ENCODE results near the gene UBFD1.
"Not testable (repeated sequence)": the region's sequence is repeated elsewhere in the genome, so short reads cannot be mapped to it uniquely, and the experiment has no call there.

UBFD1 gene

DNA sequence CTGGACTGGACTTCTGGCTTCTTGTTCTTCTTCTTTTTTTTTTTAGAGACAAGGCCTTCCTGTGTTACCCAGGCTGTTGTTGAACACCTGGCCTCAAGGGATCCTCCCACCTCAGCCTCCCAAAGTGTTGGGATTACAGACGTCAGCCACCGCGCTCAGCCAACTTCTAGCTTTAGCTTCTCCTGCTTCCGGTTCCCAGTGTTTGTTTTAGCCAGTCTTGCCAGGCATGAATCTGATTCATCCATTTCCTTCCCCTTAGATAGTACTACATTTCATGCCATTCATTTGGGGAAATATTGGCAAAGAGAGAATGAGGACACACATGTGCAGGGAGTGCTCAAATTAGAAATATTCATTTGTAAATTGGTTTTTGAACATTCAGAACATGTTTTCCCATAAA, 50.7 kb downstream of the UBFD1 start:
- peak; percentile 33 for DNase-seq (ENCODE audit: low read depth)

- DNase-seq (ENCODE audit: low read depth), result no peak
Measured at GRCh38 chr16:23609929-23610328, 52.4 kb downstream of the UBFD1 start.

- not testable (repeated sequence) for DNase-seq (ENCODE audit: low read depth)
Measured at GRCh38 chr16:23610905-23611304, 53.4 kb downstream of the UBFD1 start.

- no peak for DNase-seq (ENCODE audit: low read depth)
Measured at GRCh38 chr16:23611936-23612335, 54.4 kb downstream of the UBFD1 start.

- no peak for DNase-seq (ENCODE audit: low read depth)
Measured at GRCh38 chr16:23615805-23616204, 58.3 kb downstream of the UBFD1 start.

All from fibroblast of gingiva (primary cell).